AG04450 (cell line): ENCODE results near the gene ADIG. TPM values are rescaled to one million over a fixed set of nuclear protein-coding genes. Genes with fewer than 3 reads are reported as not detected.

Experiments used
- CTCF ChIA-PET: fragments of 300-600, 350-600 bp; formaldehyde crosslinking; extraction: SDS; loops from one replicate; lab custom pipeline; 2022; ENCODE audit warnings: antibody characterized with exemption, inconsistent platforms; lab: Charles Lee
- POLR2A ChIA-PET: fragments of 350-600 bp; formaldehyde crosslinking; extraction: SDS; loops from one replicate; lab custom pipeline; 2021; ENCODE audit warnings: antibody characterized with exemption, inconsistent platforms; lab: Yijun Ruan, JAX
- DNase-seq: peaks from one replicate; pipeline ENCODE4 v3.0.0-alpha.2; 2011; ENCODE audit warnings: low read depth, low spot score
- H3K27ac ChIP-seq: one replicate; pipeline ENCODE4 v1.5.1; 2012; ENCODE audit warnings: low read depth, low read length, control low read depth
- H3K27me3 ChIP-seq: one replicate; pipeline ENCODE4 v1.6.0; 2012; ENCODE audit warnings: low read length; ENCODE audit not compliant: control insufficient read depth, insufficient read depth
- H3K4me3 ChIP-seq: 2 replicates; pipeline ENCODE4 v1.5.1; 2011; ENCODE audit warnings: mild to moderate bottlenecking, low read depth, low read length, control low read depth
- H3K9me3 ChIP-seq: 2 replicates; pipeline ENCODE4 v1.5.1; 2012; ENCODE audit warnings: low read length; ENCODE audit not compliant: control insufficient read depth, insufficient read depth
- polyA plus RNA-seq: library from polyadenylated mRNA; depleted of rRNA; stranded (reverse); fragments of >200 nt; gene quantifications from 2 replicates; pipeline ENCODE4 v1.2.3, GENCODE V29; 2011
- TF ChIP-seq, protein P1 (sequence below): IDR thresholded peaks from 2 replicates; pipeline ENCODE4 v1.5.1; 2011; ENCODE audit warnings: low read depth, low read length, control low read depth, inconsistent platforms

ADIG gene
- polyA plus RNA-seq, 1 experiment: not detected

GRCh38 chr20:38628580-38629470 lies 47.8 kb downstream of the ADIG start:
- TF ChIP-seq, protein P1, sequence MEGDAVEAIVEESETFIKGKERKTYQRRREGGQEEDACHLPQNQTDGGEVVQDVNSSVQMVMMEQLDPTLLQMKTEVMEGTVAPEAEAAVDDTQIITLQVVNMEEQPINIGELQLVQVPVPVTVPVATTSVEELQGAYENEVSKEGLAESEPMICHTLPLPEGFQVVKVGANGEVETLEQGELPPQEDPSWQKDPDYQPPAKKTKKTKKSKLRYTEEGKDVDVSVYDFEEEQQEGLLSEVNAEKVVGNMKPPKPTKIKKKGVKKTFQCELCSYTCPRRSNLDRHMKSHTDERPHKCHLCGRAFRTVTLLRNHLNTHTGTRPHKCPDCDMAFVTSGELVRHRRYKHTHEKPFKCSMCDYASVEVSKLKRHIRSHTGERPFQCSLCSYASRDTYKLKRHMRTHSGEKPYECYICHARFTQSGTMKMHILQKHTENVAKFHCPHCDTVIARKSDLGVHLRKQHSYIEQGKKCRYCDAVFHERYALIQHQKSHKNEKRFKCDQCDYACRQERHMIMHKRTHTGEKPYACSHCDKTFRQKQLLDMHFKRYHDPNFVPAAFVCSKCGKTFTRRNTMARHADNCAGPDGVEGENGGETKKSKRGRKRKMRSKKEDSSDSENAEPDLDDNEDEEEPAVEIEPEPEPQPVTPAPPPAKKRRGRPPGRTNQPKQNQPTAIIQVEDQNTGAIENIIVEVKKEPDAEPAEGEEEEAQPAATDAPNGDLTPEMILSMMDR: no peak
- H3K27me3 ChIP-seq: peaks cover 4% of the 10 kb centered on the region

DNA sequence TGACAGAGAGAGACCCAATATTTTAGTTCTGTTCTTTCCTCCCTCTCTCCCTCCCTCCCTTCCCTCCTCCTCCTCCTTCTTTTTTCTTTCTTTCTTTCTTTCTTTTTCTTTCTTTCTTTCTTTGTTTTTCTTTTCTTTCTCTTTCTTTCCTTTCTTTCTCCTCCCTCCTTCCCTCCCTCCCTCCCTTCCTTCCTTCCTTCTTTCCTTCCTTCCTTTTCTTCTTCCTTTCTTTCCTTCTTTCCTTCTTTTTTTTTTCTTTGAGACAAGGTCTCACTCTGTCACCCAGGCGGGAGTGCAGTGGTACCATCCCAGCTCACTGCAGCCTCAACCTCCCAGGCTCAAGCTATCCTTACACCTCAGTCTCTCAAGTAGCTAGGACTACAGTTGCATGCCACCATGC lies 49.0 kb downstream of the ADIG start:
- Histone ChIP-seq H3K27me3 (peaks cover 4% of the 10 kb centered on the region), H3K4me3 (no peak overlapping the region), H3K27ac (no peak overlapping the region), H3K9me3 (no peaks in the 10 kb centered on the region)
- TF ChIP-seq, protein P1: no peak
- ChIA-PET CTCF (no interaction called here), POLR2A (no interaction called here)
- DNase-seq: no peak

More at GRCh38 chr20:38628580-38629470, 47.8 kb downstream of the ADIG start:
- no peaks in the 10 kb centered on the region for H3K9me3 ChIP-seq
- no peak for DNase-seq
- H3K27ac ChIP-seq: no peak overlapping the region
- no peak overlapping the region for H3K4me3 ChIP-seq
- POLR2A ChIA-PET: no interaction called here
- CTCF ChIA-PET: no interaction called here

GRCh38 chr20:38630727-38631126 lies 49.7 kb downstream of the ADIG start:
- DNase-seq: no peak
- no peaks in the 10 kb centered on the region for H3K9me3 ChIP-seq
- H3K27ac ChIP-seq: no peak overlapping the region
- H3K27me3 ChIP-seq: peaks cover 4% of the 10 kb centered on the region
- ChIA-PET CTCF (no interaction called here), POLR2A (no interaction called here)
- H3K4me3 ChIP-seq: no peak overlapping the region
- TF ChIP-seq, protein P1: no peak

- H3K27me3 ChIP-seq: peaks cover 4% of the 10 kb centered on the region
- CTCF ChIA-PET: interaction anchor here (0.6 kb wide), 1 partner anchor 332 kb away, joined by 3 read pairs; no protein-coding TSS in a partner anchor
- no peaks in the 10 kb centered on the region for H3K9me3 ChIP-seq
- no peak overlapping the region for H3K27ac ChIP-seq
- DNase-seq: no peak
- TF ChIP-seq, protein P1: no peak
- POLR2A ChIA-PET: no interaction called here
- H3K4me3 ChIP-seq: no peak overlapping the region
Measured at GRCh38 chr20:38631155-38632022, 50.4 kb downstream of the ADIG start.
